ENCODE data around the gene EXT2. TPM values are rescaled to one million over a fixed set of nuclear protein-coding genes. Genes with fewer than 3 reads are reported as not detected.

The EXT2 gene
- total RNA-seq, 4 donors from 2014 or later: 63.9 to 66.6 (median 65.9) TPM

GRCh38 chr11:44136176-44136945, 40.9 kb downstream of the EXT2 start:
- Histone ChIP-seq H3K4me3 (no peak overlapping the region), H3K36me3 (peaks cover 0 to 53% of the 10 kb centered on the region in 2 donors), H3K9me3 (no peaks in the 10 kb centered on the region), H3K27me3 (no peaks in the 10 kb centered on the region), H3K4me1 (peaks cover 0 to 10% (median 0%) of the 10 kb centered on the region in 3 donors), H3K27ac (no peak overlapping the region)
- WGBS, 2 donors (ENCODE audit: low coverage in 1 of 2): 89 to 92% methylated on average over 2 to 3 of the region's 3 CpGs
- TF ChIP-seq CTCF (IDR thresholded peaks at IDR 0.05) (no peak), POLR2A (IDR thresholded peaks at IDR 0.05) (no peak), POLR2AphosphoS5 (IDR thresholded peaks at IDR 0.05) (no peak), EP300 (IDR thresholded peaks at IDR 0.05) (no peak)
- no peak for ATAC-seq

- Histone ChIP-seq H3K4me1 (peaks cover 0 to 10% (median 0%) of the 10 kb centered on the region in 3 donors), H3K27me3 (no peaks in the 10 kb centered on the region), H3K36me3 (peaks cover 0 to 46% of the 10 kb centered on the region in 2 donors), H3K9me3 (no peaks in the 10 kb centered on the region), H3K4me3 (no peak overlapping the region), H3K27ac (no peak overlapping the region)
- no peak for TF ChIP-seq CTCF (IDR thresholded peaks at IDR 0.05)
- WGBS, 2 donors (ENCODE audit: low coverage in 1 of 2): 40 to 71% methylated on average over 1 of the region's 1 CpG
- ATAC-seq: no peak
These were observed 41.6 kb downstream of the EXT2 start for GRCh38 chr11:44137057-44137456.

GRCh38 chr11:44138286-44138685, 42.8 kb downstream of the EXT2 start:
- ATAC-seq: no peak
- peaks cover 0 to 42% of the 10 kb centered on the region in 2 donors for H3K36me3 ChIP-seq
- H3K4me1 ChIP-seq: peaks cover 0 to 10% (median 0%) of the 10 kb centered on the region in 3 donors
- H3K9me3 ChIP-seq: no peaks in the 10 kb centered on the region
- TF ChIP-seq POLR2A (IDR thresholded peaks at IDR 0.05) (no peak), POLR2AphosphoS5 (IDR thresholded peaks at IDR 0.05) (no peak), EP300 (IDR thresholded peaks at IDR 0.05) (no peak), CTCF (IDR thresholded peaks at IDR 0.05) (no peak)
- H3K27me3 ChIP-seq: no peaks in the 10 kb centered on the region
- no peak overlapping the region for H3K27ac ChIP-seq
- WGBS, 2 donors (ENCODE audit: low coverage in 1 of 2): 63 to 66% methylated on average over 2 of the region's 2 CpGs
- no peak overlapping the region for H3K4me3 ChIP-seq

GRCh38 chr11:44138980-44139379, 43.5 kb downstream of the EXT2 start:
- Histone ChIP-seq H3K4me1 (peaks cover 0 to 10% (median 0%) of the 10 kb centered on the region in 3 donors), H3K9me3 (no peaks in the 10 kb centered on the region), H3K27me3 (no peaks in the 10 kb centered on the region), H3K36me3 (peaks cover 0 to 48% of the 10 kb centered on the region in 2 donors), H3K27ac (no peak overlapping the region), H3K4me3 (no peak overlapping the region)
- WGBS, 2 donors (ENCODE audit: low coverage in 1 of 2): 80% methylated on average over 1 to 2 of the region's 2 CpGs
- TF ChIP-seq CTCF (IDR thresholded peaks at IDR 0.05): no peak
- TF ChIP-seq EP300 (IDR thresholded peaks at IDR 0.05): no peak
- TF ChIP-seq POLR2A (IDR thresholded peaks at IDR 0.05): no peak
- ATAC-seq: no peak
